Mesenchymal stem cell (in vitro differentiated cells and primary cell): ENCODE data around the gene GALNT2.

Experiments used
- DNase-seq: peaks from one replicate; pipeline ENCODE4 v3.0.0-alpha.2; 2013
- H2AFZ ChIP-seq: one replicate; pipeline ENCODE4 v1.6.1; 2013; ENCODE audit warnings: low read depth, mild to moderate bottlenecking, control low read depth, inconsistent platforms, low read length, moderate library complexity
- H2AK5ac ChIP-seq: 2 replicates; pipeline ENCODE4 v1.6.1; 2013; ENCODE audit warnings: low read length, moderate library complexity, mild to moderate bottlenecking, inconsistent platforms; ENCODE audit not compliant: severe bottlenecking
- H2BK120ac ChIP-seq: one replicate; pipeline ENCODE4 v1.6.1; 2013; ENCODE audit warnings: low read depth, mild to moderate bottlenecking, inconsistent platforms, low read length, moderate library complexity
- H2BK12ac ChIP-seq, 2 experiments: one replicate each; pipeline ENCODE4 v1.6.1; 2013; ENCODE audit warnings: inconsistent platforms in 2 of 2, low read length in 2 of 2, mild to moderate bottlenecking in 2 of 2, moderate library complexity in 2 of 2, control low read depth in 1 of 2
- H2BK15ac ChIP-seq: one replicate; pipeline ENCODE4 v1.6.1; 2013; ENCODE audit warnings: mild to moderate bottlenecking, low read depth, inconsistent platforms; ENCODE audit not compliant: poor library complexity, severe bottlenecking
- H2BK5ac ChIP-seq: 2 replicates; pipeline ENCODE4 v1.6.1; 2013; ENCODE audit warnings: low read depth, mild to moderate bottlenecking, low read length, control low read depth, inconsistent platforms; ENCODE audit not compliant: poor library complexity, severe bottlenecking
- H3K14ac ChIP-seq, 2 experiments: one replicate each; pipeline ENCODE4 v1.6.1; 2013; ENCODE audit warnings: inconsistent platforms in 2 of 2, low read length in 2 of 2, control low read depth in 1 of 2, mild to moderate bottlenecking in 1 of 2, moderate library complexity in 1 of 2
- H3K18ac ChIP-seq, 2 experiments: one replicate each; pipeline ENCODE4 v1.6.1; 2013; ENCODE audit warnings: inconsistent platforms in 2 of 2, low read length in 2 of 2, control low read depth in 1 of 2, low read depth in 1 of 2, mild to moderate bottlenecking in 1 of 2
- H3K23ac ChIP-seq, 2 experiments: one replicate each; pipeline ENCODE4 v1.6.1; 2013; ENCODE audit warnings: inconsistent platforms in 2 of 2, low read length in 2 of 2, mild to moderate bottlenecking in 2 of 2, moderate library complexity in 2 of 2, control low read depth in 1 of 2
- H3K27ac ChIP-seq: 2 replicates; pipeline ENCODE4 v1.5.1; 2013; ENCODE audit warnings: mild to moderate bottlenecking, moderate library complexity, low read length, control low read depth, inconsistent platforms; ENCODE audit not compliant: poor library complexity, severe bottlenecking
- H3K27me3 ChIP-seq, 2 experiments: 2 replicates each; pipeline versions ENCODE4 v1.6.1 to v1.7.0; 2013; ENCODE audit warnings: low read length in 2 of 2, mild to moderate bottlenecking in 2 of 2, moderate library complexity in 2 of 2, control low read depth in 1 of 2, inconsistent platforms in 1 of 2; ENCODE audit not compliant: control insufficient read depth in 1 of 2, insufficient read depth in 1 of 2
- H3K36me3 ChIP-seq, 2 experiments: 2 replicates each; pipeline versions ENCODE4 v1.6.1 to v1.7.0; 2013; ENCODE audit warnings: low read length in 2 of 2, control low read depth in 1 of 2, inconsistent platforms in 1 of 2, low read depth in 1 of 2, mild to moderate bottlenecking in 1 of 2; ENCODE audit not compliant: insufficient read depth in 2 of 2, control insufficient read depth in 1 of 2
- H3K4ac ChIP-seq, 2 experiments: one replicate each; pipeline ENCODE4 v1.6.1; 2013; ENCODE audit warnings: inconsistent platforms in 2 of 2, low read length in 2 of 2, mild to moderate bottlenecking in 2 of 2, moderate library complexity in 2 of 2, control low read depth in 1 of 2, low read depth in 1 of 2
- H3K4me1 ChIP-seq: 2 replicates; pipeline ENCODE4 v1.6.1; 2013; ENCODE audit warnings: low read depth, low read length, control low read depth; ENCODE audit not compliant: control insufficient read depth, insufficient read depth
- H3K4me2 ChIP-seq: 2 replicates; pipeline ENCODE4 v1.6.1; 2013; ENCODE audit warnings: low read length, mild to moderate bottlenecking, inconsistent platforms; ENCODE audit not compliant: poor library complexity, severe bottlenecking
- H3K4me3 ChIP-seq, 2 experiments: 2 replicates each; pipeline versions ENCODE4 v1.5.1 to v1.7.0; 2013; ENCODE audit warnings: low read length in 2 of 2, mild to moderate bottlenecking in 2 of 2, control low read depth in 1 of 2, low read depth in 1 of 2; ENCODE audit not compliant: insufficient read depth in 1 of 2
- H3K79me1 ChIP-seq: replicated peaks from 2 replicates; pipeline ENCODE4 v1.6.1; 2013; ENCODE audit warnings: mild to moderate bottlenecking, control low read depth, low read length, inconsistent platforms; ENCODE audit not compliant: poor library complexity, severe bottlenecking
- H3K9ac ChIP-seq: 2 replicates; pipeline ENCODE4 v1.7.0; 2013; ENCODE audit warnings: mild to moderate bottlenecking, low read length, moderate library complexity
- H3K9me3 ChIP-seq: 2 replicates; pipeline ENCODE4 v1.7.0; 2013; ENCODE audit warnings: mild to moderate bottlenecking, low read length; ENCODE audit not compliant: control insufficient read depth
- H4K8ac ChIP-seq: one replicate; pipeline ENCODE4 v1.6.1; 2013; ENCODE audit warnings: inconsistent platforms, mild to moderate bottlenecking, low read length, moderate library complexity
- H4K91ac ChIP-seq: one replicate; pipeline ENCODE4 v1.6.1; 2013; ENCODE audit warnings: mild to moderate bottlenecking, low read length, inconsistent platforms
- WGBS: methylation state at CpG from one replicate; pipeline ENCODE4 v1.1.7; 2013; ENCODE audit warnings: mixed read lengths; 5-methylcytosine and 5-hydroxymethylcytosine counted together

Gene GALNT2

DNA sequence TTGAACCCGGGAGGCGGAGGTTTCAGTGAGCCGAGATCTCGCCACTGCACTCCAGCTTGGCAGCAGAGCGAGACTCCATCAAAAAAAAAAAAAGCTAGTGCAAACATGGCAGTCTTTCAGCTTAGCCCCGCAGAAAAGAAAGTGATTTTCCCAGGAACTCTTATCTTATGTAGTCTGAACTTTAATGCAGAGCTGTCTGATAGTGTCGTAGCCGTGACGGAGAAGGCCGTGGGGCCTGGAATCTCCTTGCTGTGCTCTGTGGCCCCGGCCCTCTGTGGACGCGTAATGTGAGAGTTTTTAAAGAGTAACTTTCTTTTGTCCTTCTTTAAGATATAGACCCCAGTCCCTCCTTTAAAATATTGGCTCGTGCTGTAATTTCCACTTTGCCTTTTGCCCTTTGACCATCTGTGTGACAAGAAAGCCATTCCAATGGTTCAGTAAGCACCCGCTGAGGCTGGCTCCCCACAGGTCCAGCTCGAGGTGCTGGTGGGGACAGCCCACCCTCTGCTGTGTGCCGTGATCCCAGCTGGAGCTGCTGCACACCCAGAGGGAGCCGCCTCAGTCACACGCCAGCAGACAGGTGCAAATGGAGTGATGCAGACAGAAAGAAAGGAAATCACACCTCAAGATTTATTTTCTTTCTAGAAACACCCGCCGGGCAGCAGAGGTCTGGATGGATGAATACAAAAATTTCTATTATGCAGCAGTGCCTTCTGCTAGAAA, 195.1 kb downstream of the GALNT2 start:
- no peaks in the 10 kb centered on the region for H3K9me3 ChIP-seq
- H3K4me1 ChIP-seq = peaks cover 2% of the 10 kb centered on the region
- H4K91ac ChIP-seq = no peak overlapping the region
- no peaks in the 10 kb centered on the region for H3K27me3 ChIP-seq
- peaks cover 6% of the 10 kb centered on the region for H3K79me1 ChIP-seq
- no peak overlapping the region for H3K14ac ChIP-seq
- no peak overlapping the region for H2BK5ac ChIP-seq
- H2AK5ac ChIP-seq = no peak overlapping the region
- no peak for DNase-seq
- H4K8ac ChIP-seq = no peak overlapping the region
- no peak overlapping the region for H3K4ac ChIP-seq
- no peak overlapping the region for H3K18ac ChIP-seq
- no peak overlapping the region for H2BK120ac ChIP-seq
- no peak overlapping the region for H2AFZ ChIP-seq
- H3K27ac ChIP-seq = no peak overlapping the region
- H2BK15ac ChIP-seq = no peak overlapping the region
- H3K9ac ChIP-seq = no peak overlapping the region
- peaks cover 60 to 79% of the 10 kb centered on the region in 2 experiments for H3K36me3 ChIP-seq
- H3K4me2 ChIP-seq = no peak overlapping the region
- no peak overlapping the region for H3K23ac ChIP-seq
- H2BK12ac ChIP-seq = no peak overlapping the region
- 93% methylated on average over 15 of the region's 21 CpGs for WGBS
- H3K4me3 ChIP-seq = no peak overlapping the region

DNA sequence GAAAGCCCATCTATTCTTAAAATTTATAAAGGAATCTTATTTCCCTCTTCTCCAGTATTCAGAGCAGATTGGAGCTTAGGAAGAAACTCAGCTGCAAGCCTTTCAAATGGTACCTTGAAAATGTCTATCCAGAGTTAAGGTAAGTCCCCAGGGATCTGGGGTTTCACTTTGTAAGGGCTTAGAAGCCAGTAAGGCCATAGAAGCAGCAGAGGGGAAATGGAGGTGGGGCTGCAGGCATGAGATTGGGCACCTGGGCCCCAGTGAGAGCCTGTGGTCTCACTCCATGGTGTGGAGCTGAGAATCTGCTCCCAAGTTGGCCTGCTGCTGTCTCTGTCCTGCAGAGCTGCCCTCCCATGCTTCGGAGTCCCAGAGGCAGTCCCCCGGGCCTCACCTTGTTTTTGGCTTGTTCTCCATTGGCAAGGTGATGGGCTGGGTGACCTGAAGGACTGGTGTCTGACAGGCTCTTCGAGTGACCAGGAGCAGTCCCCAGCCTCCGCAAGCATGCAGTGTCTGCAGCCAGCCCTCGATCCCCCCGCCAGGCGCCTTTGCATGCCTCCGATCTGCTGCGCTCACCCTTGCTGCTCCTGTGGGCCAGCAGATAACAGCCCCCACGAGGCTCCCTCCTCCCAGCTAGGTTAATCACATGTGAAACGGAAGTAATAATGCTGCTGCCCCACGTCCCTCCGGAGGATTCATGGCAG, 196.0 kb downstream of the GALNT2 start:
- H2BK5ac ChIP-seq = no peak overlapping the region
- H3K18ac ChIP-seq = no peak overlapping the region
- H2BK12ac ChIP-seq = no peak overlapping the region
- H3K27me3 ChIP-seq = no peaks in the 10 kb centered on the region
- H3K9me3 ChIP-seq = no peaks in the 10 kb centered on the region
- H3K14ac ChIP-seq = no peak overlapping the region
- H3K36me3 ChIP-seq = peaks cover 62 to 80% of the 10 kb centered on the region in 2 experiments
- H3K23ac ChIP-seq = no peak overlapping the region
- no peak overlapping the region for H2BK15ac ChIP-seq
- no peak overlapping the region for H3K9ac ChIP-seq
- no peak for DNase-seq
- peaks cover 2% of the 10 kb centered on the region for H3K4me1 ChIP-seq
- H2AFZ ChIP-seq = no peak overlapping the region
- H4K91ac ChIP-seq = no peak overlapping the region
- H2BK120ac ChIP-seq = no peak overlapping the region
- H4K8ac ChIP-seq = no peak overlapping the region
- H3K4me2 ChIP-seq = no peak overlapping the region
- WGBS = 95% methylated on average over 12 of the region's 13 CpGs
- H3K4ac ChIP-seq = no peak overlapping the region
- no peak overlapping the region for H2AK5ac ChIP-seq
- H3K79me1 ChIP-seq = peaks cover 8% of the 10 kb centered on the region
- H3K27ac ChIP-seq = no peak overlapping the region
- no peak overlapping the region for H3K4me3 ChIP-seq

DNA sequence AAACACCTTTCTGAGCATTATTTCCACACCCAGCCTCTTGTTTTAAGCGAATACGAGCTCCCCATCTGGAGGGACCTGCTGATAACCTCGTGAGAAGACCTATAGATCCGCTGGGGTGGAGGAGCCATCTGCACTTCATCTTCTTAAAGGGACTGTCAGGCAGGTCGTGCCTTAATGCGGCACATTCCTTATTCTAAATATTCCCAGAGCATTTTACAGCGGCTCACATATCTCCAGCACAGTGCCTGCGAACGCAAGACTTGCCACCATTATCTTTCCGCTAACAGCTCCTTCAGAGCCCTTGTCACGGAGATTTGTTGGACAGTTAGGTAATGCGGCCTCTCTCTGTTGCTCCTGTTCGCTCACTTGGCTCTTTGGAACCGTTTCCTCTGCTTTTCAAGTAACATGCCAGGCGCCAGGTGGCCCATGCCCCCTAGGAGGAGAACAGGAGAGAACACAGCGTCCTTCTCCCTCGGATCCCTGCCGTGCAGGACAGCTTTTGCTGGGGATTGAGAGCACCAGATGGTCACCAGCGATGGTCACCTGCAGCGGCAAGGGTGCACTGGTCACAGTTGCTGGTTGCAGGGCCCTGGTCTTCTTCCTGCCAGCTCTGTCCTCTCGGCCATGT, 196.6 kb downstream of the GALNT2 start:
- no peak overlapping the region for H2BK120ac ChIP-seq
- H3K9me3 ChIP-seq = no peaks in the 10 kb centered on the region
- no peak overlapping the region for H2BK15ac ChIP-seq
- H2AK5ac ChIP-seq = no peak overlapping the region
- no peak overlapping the region for H3K18ac ChIP-seq
- peaks cover 8% of the 10 kb centered on the region for H3K79me1 ChIP-seq
- no peak overlapping the region for H3K4me3 ChIP-seq
- H3K4me2 ChIP-seq = no peak overlapping the region
- peaks cover 62 to 83% of the 10 kb centered on the region in 2 experiments for H3K36me3 ChIP-seq
- no peak overlapping the region for H2AFZ ChIP-seq
- no peak overlapping the region for H2BK5ac ChIP-seq
- no peak overlapping the region for H3K9ac ChIP-seq
- WGBS = 93% methylated on average over 21 of the region's 21 CpGs
- no peak overlapping the region for H3K27ac ChIP-seq
- no peaks in the 10 kb centered on the region for H3K27me3 ChIP-seq
- H3K23ac ChIP-seq = no peak overlapping the region
- DNase-seq = no peak
- H3K4ac ChIP-seq = no peak overlapping the region
- no peak overlapping the region for H4K8ac ChIP-seq
- peaks cover 6% of the 10 kb centered on the region for H3K4me1 ChIP-seq
- no peak overlapping the region for H3K14ac ChIP-seq
- H2BK12ac ChIP-seq = no peak overlapping the region
- H4K91ac ChIP-seq = no peak overlapping the region

DNA sequence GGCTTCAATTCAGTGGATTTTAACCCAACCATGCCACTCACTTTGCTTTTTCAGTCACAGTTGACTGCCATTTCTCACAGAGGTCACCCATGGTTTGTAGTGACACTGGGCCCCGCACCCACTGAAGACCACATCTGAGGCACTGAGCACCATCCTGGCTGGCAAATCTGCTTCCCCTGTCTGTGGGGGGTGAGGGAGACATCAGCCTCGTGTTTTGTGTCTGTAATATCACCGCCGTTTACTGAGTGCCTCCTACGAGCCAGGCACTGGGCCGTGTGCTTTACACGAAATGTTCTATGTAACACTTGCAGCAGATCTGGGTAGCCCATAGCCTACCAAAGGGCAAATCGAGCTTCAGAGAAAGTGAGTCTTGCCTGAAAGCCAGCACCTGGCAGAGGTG, 197.3 kb downstream of the GALNT2 start:
- DNase-seq = no peak
- no peak overlapping the region for H4K8ac ChIP-seq

More for the DNA sequence above, 197.3 kb downstream of the GALNT2 start:
- Histone ChIP-seq H2BK15ac (no peak overlapping the region), H3K14ac (no peak overlapping the region), H3K23ac (no peak overlapping the region), H3K4ac (no peak overlapping the region), H2AFZ (no peak overlapping the region), H2BK12ac (no peak overlapping the region), H3K9me3 (no peaks in the 10 kb centered on the region), H3K27ac (no peak overlapping the region), H2AK5ac (no peak overlapping the region), H4K91ac (no peak overlapping the region), H3K4me3 (no peak overlapping the region), H2BK120ac (no peak overlapping the region), H3K27me3 (no peaks in the 10 kb centered on the region), H2BK5ac (no peak overlapping the region), H3K9ac (no peak overlapping the region), H3K4me2 (no peak overlapping the region), H3K4me1 (peaks cover 7% of the 10 kb centered on the region), H3K36me3 (peaks cover 62 to 77% of the 10 kb centered on the region in 2 experiments), H3K79me1 (peaks cover 9% of the 10 kb centered on the region), H3K18ac (no peak overlapping the region)
- WGBS = 97% methylated on average over 8 of the region's 8 CpGs
